HCT116 (cell line): ENCODE data around the gene OTUB2. TPM values are rescaled to one million over a fixed set of nuclear protein-coding genes. Genes with fewer than 3 reads are reported as not detected.

Experiments
- ATAC-seq: fragments of 200-7000 bp; cut with Tn5 transposase; 2 replicates; pipeline ENCODE4 v1.9.1; 2020; ENCODE audit warnings: mild to moderate bottlenecking, moderate library complexity
- BruUV-seq: library from RNA; stranded (reverse); fragments of 400-500 nt; replicated peaks from 2 replicates; lab custom pipeline; 2021; lab: Mats Ljungman, UMichigan
- CTCF ChIA-PET: fragments of 300-600 bp; sonication (Branson Sonifier 250); formaldehyde crosslinking; loops from one replicate; lab custom pipeline; 2021; ENCODE audit warnings: antibody characterized with exemption; lab: Charles Lee
- POLR2A ChIA-PET: fragments of 300-600, 350-600 bp; sonication (Branson Sonifier 250); formaldehyde crosslinking; loops from one replicate; lab custom pipeline; 2021; ENCODE audit warnings: antibody characterized with exemption; lab: Charles Lee
- RAD21 ChIA-PET, 2 experiments: fragments of 300-600 bp; sonication (Branson Sonifier 250); formaldehyde crosslinking; loops; one replicate each; lab custom pipeline; 2023; ENCODE audit warnings: low total read pairs in 2 of 2; ENCODE audit not compliant: uncharacterized antibody in 2 of 2, unreplicated experiment in 2 of 2, low non-redundant PET in 1 of 2; lab: Charles Lee
- DNase-seq: peaks from one replicate; pipeline ENCODE4 v3.0.0-alpha.2; 2010; ENCODE audit warnings: low read depth, low spot score
- H2AFZ ChIP-seq: fragments of 200-600 bp; shearing (Covaris generic), sonication (generic); 2 replicates; pipeline ENCODE4 v1.6.1; 2017; ENCODE audit warnings: low read depth, mixed run types, mixed read lengths, antibody characterized with exemption, low read length; ENCODE audit not compliant: poor library complexity, severe bottlenecking
- H3K27ac ChIP-seq: 2 replicates; pipeline ENCODE4 v1.5.1; 2012; ENCODE audit warnings: low read depth, low read length
- H3K27me3 ChIP-seq: fragments of 200-600 bp; sonication (generic); 2 replicates; pipeline ENCODE4 v1.6.1; 2016; ENCODE audit warnings: mixed run types, low read length, mixed read lengths; ENCODE audit not compliant: insufficient read depth
- H3K36me3 ChIP-seq, 2 experiments: fragments of 200-500 bp in 1 of 2; fragments of 200-600 bp in 1 of 2; sonication (Bioruptor generic) in 1 of 2; sonication (generic) in 1 of 2; 2 replicates each; pipeline versions ENCODE4 v1.5.1 to v1.6.1; 2014 to 2016; ENCODE audit warnings: low read length in 2 of 2, inconsistent platforms in 1 of 2, mixed read lengths in 1 of 2, mixed run types in 1 of 2; ENCODE audit not compliant: insufficient read depth in 2 of 2, control insufficient read depth in 1 of 2
- H3K4me1 ChIP-seq, 2 experiments: fragments of 200-600 bp in 1 of 2; sonication (generic) in 1 of 2; 2 replicates each; pipeline versions ENCODE4 v1.5.1 to v1.6.1; 2012 to 2017; ENCODE audit warnings: low read length in 2 of 2, inconsistent platforms in 1 of 2, mild to moderate bottlenecking in 1 of 2, mixed read lengths in 1 of 2, mixed run types in 1 of 2, moderate library complexity in 1 of 2; ENCODE audit not compliant: insufficient read depth in 2 of 2, control insufficient read depth in 1 of 2
- H3K4me2 ChIP-seq: fragments of 200-600 bp; sonication (generic); 2 replicates; pipeline ENCODE4 v1.6.1; 2017; ENCODE audit warnings: mixed run types, low read length, mixed read lengths
- H3K4me3 ChIP-seq, 2 experiments: fragments of 200-600 bp in 1 of 2; sonication (generic) in 1 of 2; replicated peaks in 1 of 2; 2 replicates each; pipeline ENCODE4 v1.5.1; 2011 to 2016; ENCODE audit warnings: low read length in 2 of 2, control low read depth in 1 of 2, low read depth in 1 of 2, mild to moderate bottlenecking in 1 of 2, mixed read lengths in 1 of 2, mixed run types in 1 of 2
- H3K79me2 ChIP-seq: fragments of 200-600 bp; sonication (generic); 2 replicates; pipeline ENCODE4 v1.6.1; 2017; ENCODE audit warnings: mild to moderate bottlenecking, mixed run types, low read length, moderate library complexity, mixed read lengths; ENCODE audit not compliant: insufficient read depth
- H3K9ac ChIP-seq: fragments of 200-600 bp; sonication (generic); 2 replicates; pipeline ENCODE4 v1.6.1; 2016; ENCODE audit warnings: low read length, mixed read lengths
- H3K9me2 ChIP-seq: fragments of 200-600 bp; sonication (generic), shearing (Covaris generic); 2 replicates; pipeline ENCODE4 v1.6.1; 2017; ENCODE audit warnings: mixed run types, mild to moderate bottlenecking, moderate library complexity; ENCODE audit not compliant: insufficient read depth
- H3K9me3 ChIP-seq, 2 experiments: fragments of 200-500 bp in 1 of 2; fragments of 200-600 bp in 1 of 2; sonication (Bioruptor generic) in 1 of 2; sonication (generic) in 1 of 2; 2 replicates each; pipeline ENCODE4 v1.6.1; 2014 to 2017; ENCODE audit warnings: low read length in 2 of 2, mixed read lengths in 2 of 2, inconsistent platforms in 1 of 2, low read depth in 1 of 2, mild to moderate bottlenecking in 1 of 2, mixed run types in 1 of 2, moderate library complexity in 1 of 2; ENCODE audit not compliant: control insufficient read depth in 1 of 2, insufficient read depth in 1 of 2
- H4K20me1 ChIP-seq: fragments of 200-600 bp; sonication (generic), shearing (Covaris generic); 2 replicates; pipeline ENCODE4 v1.6.1; 2017; ENCODE audit warnings: mixed run types, mild to moderate bottlenecking, moderate library complexity; ENCODE audit not compliant: insufficient read depth
- ATF3 ChIP-seq: IDR thresholded peaks from 2 replicates; pipeline ENCODE4 v1.6.1; 2012
- CTCF ChIP-seq, 3 experiments: fragments of 200-600 bp in 1 of 3; sonication (generic) in 1 of 3; IDR thresholded peaks in 2 of 3; conservative IDR thresholded peaks in 1 of 3; 2 replicates each; pipeline ENCODE4 v1.5.1; 2012 to 2017; ENCODE audit warnings: low read depth in 2 of 3, low read length in 2 of 3, antibody characterized with exemption in 1 of 3, borderline replicate concordance in 1 of 3, control low read depth in 1 of 3, mild to moderate bottlenecking in 1 of 3, mixed read lengths in 1 of 3, mixed run types in 1 of 3, moderate library complexity in 1 of 3; ENCODE audit not compliant: insufficient read depth in 1 of 3
- EGR1 ChIP-seq: IDR thresholded peaks from 2 replicates; pipeline ENCODE4 v1.6.1; 2012; ENCODE audit warnings: low read depth
- ELF1 ChIP-seq: IDR thresholded peaks from 2 replicates; pipeline ENCODE4 v1.6.1; 2012; ENCODE audit warnings: low read depth, borderline replicate concordance
- EZH2 ChIP-seq: fragments of 200-600 bp; sonication (generic); IDR thresholded peaks from 2 replicates; pipeline ENCODE4 v1.6.1; 2017; ENCODE audit warnings: antibody characterized with exemption, mixed run types
- EZH2phosphoT487 ChIP-seq: fragments of 200-600 bp; IDR thresholded peaks from 2 replicates; pipeline ENCODE4 v1.6.1; 2018; ENCODE audit warnings: antibody characterized with exemption, borderline replicate concordance
- FOSL1 ChIP-seq: IDR thresholded peaks from 2 replicates; pipeline ENCODE4 v1.6.1; 2012; ENCODE audit warnings: low read depth
- MAX ChIP-seq: IDR thresholded peaks from 2 replicates; pipeline ENCODE4 v1.6.1; 2012
- POLR2AphosphoS5 ChIP-seq: IDR thresholded peaks from 2 replicates; pipeline ENCODE4 v1.6.1; 2011; ENCODE audit warnings: mild to moderate bottlenecking, low read depth, low read length, moderate library complexity
- RAD21 ChIP-seq: IDR thresholded peaks from 2 replicates; pipeline ENCODE4 v1.6.1; 2012; ENCODE audit warnings: low read depth, mild to moderate bottlenecking
- SP1 ChIP-seq: IDR thresholded peaks from 2 replicates; pipeline ENCODE4 v1.6.1; 2012; ENCODE audit warnings: low read depth
- SRF ChIP-seq: IDR thresholded peaks from 2 replicates; pipeline ENCODE4 v1.6.1; 2012; ENCODE audit warnings: low read depth
- YY1 ChIP-seq: IDR thresholded peaks from 2 replicates; pipeline ENCODE4 v1.6.1; 2011; ENCODE audit warnings: low read length, low read depth, moderate library complexity, mild to moderate bottlenecking; ENCODE audit not compliant: insufficient replicate concordance; ENCODE audit errors: extremely low read depth
- intact Hi-C: fragments of 100-400 bp; cut with micrococcal nuclease; formaldehyde crosslinking; loops from 2 replicates; pipeline ENCODE4 v1.10.0; 2022
- total RNA-seq: library from RNA; stranded (reverse); gene quantifications from one replicate; pipeline ENCODE4 v1.2.1, GENCODE V29; 2021; ENCODE audit not compliant: unreplicated experiment
- TF ChIP-seq, protein P1 (sequence below): IDR thresholded peaks from 2 replicates; pipeline ENCODE4 v1.6.1; 2011; ENCODE audit warnings: mild to moderate bottlenecking, low read length, moderate library complexity; ENCODE audit not compliant: insufficient replicate concordance; ENCODE audit errors: extremely low read depth

OTUB2 gene
- total RNA-seq, 1 experiment from 2014 or later = 6.6 TPM

- RAD21 ChIA-PET = no interaction called here
- Histone ChIP-seq H3K4me1 (peaks cover 13 to 26% of the 10 kb centered on the region in 2 experiments; a peak in 3 of 4 replicates), H4K20me1 (no peaks in the 10 kb centered on the region), H3K79me2 (no peaks in the 10 kb centered on the region), H2AFZ (no peak overlapping the region), H3K9me3 (no peaks in the 10 kb centered on the region), H3K9ac (no peak overlapping the region), H3K4me3 (no peak overlapping the region), H3K36me3 (no peaks in the 10 kb centered on the region), H3K27ac (no peak overlapping the region), H3K4me2 (no peak overlapping the region), H3K9me2 (no peaks in the 10 kb centered on the region), H3K27me3 (no peaks in the 10 kb centered on the region)
- no TSS peak for BruUV-seq
- no peak for DNase-seq
- POLR2A ChIA-PET = no interaction called here
- TF ChIP-seq ATF3 = no peak
- TF ChIP-seq SP1 = no peak
- TF ChIP-seq, protein P1, sequence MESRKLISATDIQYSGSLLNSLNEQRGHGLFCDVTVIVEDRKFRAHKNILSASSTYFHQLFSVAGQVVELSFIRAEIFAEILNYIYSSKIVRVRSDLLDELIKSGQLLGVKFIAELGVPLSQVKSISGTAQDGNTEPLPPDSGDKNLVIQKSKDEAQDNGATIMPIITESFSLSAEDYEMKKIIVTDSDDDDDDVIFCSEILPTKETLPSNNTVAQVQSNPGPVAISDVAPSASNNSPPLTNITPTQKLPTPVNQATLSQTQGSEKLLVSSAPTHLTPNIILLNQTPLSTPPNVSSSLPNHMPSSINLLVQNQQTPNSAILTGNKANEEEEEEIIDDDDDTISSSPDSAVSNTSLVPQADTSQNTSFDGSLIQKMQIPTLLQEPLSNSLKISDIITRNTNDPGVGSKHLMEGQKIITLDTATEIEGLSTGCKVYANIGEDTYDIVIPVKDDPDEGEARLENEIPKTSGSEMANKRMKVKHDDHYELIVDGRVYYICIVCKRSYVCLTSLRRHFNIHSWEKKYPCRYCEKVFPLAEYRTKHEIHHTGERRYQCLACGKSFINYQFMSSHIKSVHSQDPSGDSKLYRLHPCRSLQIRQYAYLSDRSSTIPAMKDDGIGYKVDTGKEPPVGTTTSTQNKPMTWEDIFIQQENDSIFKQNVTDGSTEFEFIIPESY = no peak
- intact Hi-C loops = no loop called here
- ATAC-seq = no peak
- CTCF ChIA-PET = interaction anchor here (0.8 to 2.2 kb wide), 4 partner anchors 9 to 54 kb away, joined by 3 to 6 read pairs (median 4); no protein-coding TSS in a partner anchor
These were observed 34.5 kb upstream of the OTUB2 start for GRCh38 chr14:93991649-93992048.

- no peak overlapping the region for H3K27ac ChIP-seq
- H4K20me1 ChIP-seq = no peaks in the 10 kb centered on the region
- H3K4me2 ChIP-seq = no peak overlapping the region
- no peaks in the 10 kb centered on the region for H3K36me3 ChIP-seq
- DNase-seq = no peak
- H2AFZ ChIP-seq = no peak overlapping the region
- peaks cover 5 to 26% of the 10 kb centered on the region in 2 experiments; a peak in 3 of 4 replicates for H3K4me1 ChIP-seq
- POLR2A ChIA-PET = no interaction called here
- CTCF ChIA-PET = interaction anchor here (1.4 kb wide), 2 partner anchors 23 to 54 kb away, joined by 3 to 8 read pairs; no protein-coding TSS in a partner anchor
- ATAC-seq = no peak
- no peak overlapping the region for H3K4me3 ChIP-seq
- no peak overlapping the region for H3K9ac ChIP-seq
- H3K79me2 ChIP-seq = no peaks in the 10 kb centered on the region
- H3K9me2 ChIP-seq = no peaks in the 10 kb centered on the region
- RAD21 ChIA-PET = no interaction called here
- BruUV-seq = no TSS peak
- H3K27me3 ChIP-seq = no peaks in the 10 kb centered on the region
- H3K9me3 ChIP-seq = no peaks in the 10 kb centered on the region
- intact Hi-C loops = no loop called here
- TF ChIP-seq EZH2phosphoT487 (no peak), ELF1 (no peak), CTCF (IDR thresholded peaks at IDR 0.05 in 2 of 3, conservative IDR thresholded peaks at IDR 0.05 in 1 of 3; ENCODE audit: borderline replicate concordance in 1 of 3, insufficient read depth in 1 of 3, low read depth in 2 of 3, low read length in 2 of 3) (no peak), SRF (no peak), ATF3 (no peak), SP1 (no peak), MAX (no peak), RAD21 (no peak), FOSL1 (no peak), EGR1 (no peak), POLR2AphosphoS5 (no peak), YY1 (no peak), EZH2 (no peak)
These were observed 32.8 kb upstream of the OTUB2 start for GRCh38 chr14:93993382-93993781.
